HEK293 (cell line): ENCODE results near the gene EYS.
"Not testable (repeated sequence)": the region's sequence is repeated elsewhere in the genome, so short reads cannot be mapped to it uniquely, and the experiment has no call there.

Experiments used
- CTCF ChIA-PET: fragments of 350-600 bp; formaldehyde crosslinking; extraction: SDS; loops from one replicate; lab custom pipeline; 2021; ENCODE audit warnings: antibody characterized with exemption; lab: Yijun Ruan, JAX
- POLR2A ChIA-PET: fragments of 300-600 bp; formaldehyde crosslinking; extraction: SDS; loops from one replicate; lab custom pipeline; 2020; ENCODE audit warnings: antibody characterized with exemption, inconsistent platforms; lab: Yijun Ruan, JAX
- H3K27ac ChIP-seq: fragments of 200-500 bp; sonication (Bioruptor generic); 2 replicates; pipeline ENCODE4 v1.5.1; 2014; ENCODE audit warnings: low read depth, low read length, control low read depth, inconsistent platforms; ENCODE audit errors: extremely low read depth
- H3K36me3 ChIP-seq, 2 experiments: fragments of 200-500 bp in 1 of 2; sonication (Bioruptor generic) in 1 of 2; 1 replicate in 1 of 2; 2 replicates in 1 of 2; pipeline ENCODE4 v1.5.1; 2014 to 2017; ENCODE audit warnings: inconsistent platforms in 2 of 2, low read length in 2 of 2; ENCODE audit not compliant: control insufficient read depth in 2 of 2, insufficient read depth in 1 of 2
- H3K4me1 ChIP-seq: fragments of 200-500 bp; sonication (Bioruptor generic); 2 replicates; pipeline ENCODE4 v1.5.1; 2014; ENCODE audit warnings: mild to moderate bottlenecking, low read length, inconsistent platforms; ENCODE audit not compliant: control insufficient read depth, insufficient read depth
- H3K4me3 ChIP-seq: 2 replicates; pipeline ENCODE4 v1.5.1; 2011; ENCODE audit warnings: low read depth, mild to moderate bottlenecking, control low read depth, low read length, moderate library complexity
- H3K9me3 ChIP-seq: fragments of 200-500 bp; sonication (Bioruptor generic); 2 replicates; pipeline ENCODE4 v1.5.1; 2014; ENCODE audit warnings: low read depth, low read length, inconsistent platforms; ENCODE audit not compliant: control insufficient read depth, insufficient read depth
- AEBP2 ChIP-seq: fragments of 450-650 bp; formaldehyde crosslinking; IDR thresholded peaks from 2 replicates; pipeline ENCODE4 v1.5.1; 2016; ENCODE audit warnings: missing biosample characterization, missing genetic modification characterization, borderline replicate concordance
- GLI2 ChIP-seq: fragments of 450-650 bp; formaldehyde crosslinking; IDR thresholded peaks from 2 replicates; pipeline ENCODE4; 2017; ENCODE audit warnings: missing biosample characterization, missing genetic modification characterization, low read depth, borderline replicate concordance
- HOXA7 ChIP-seq: sonication (generic); formaldehyde crosslinking; IDR thresholded peaks from 2 replicates; pipeline ENCODE4 v1.8.1; 2022; ENCODE audit warnings: missing genetic modification reagents, borderline replicate concordance
- KLF16 ChIP-seq: fragments of 450-650 bp; formaldehyde crosslinking; IDR thresholded peaks from 2 replicates; pipeline ENCODE4 v1.5.1; 2017; ENCODE audit warnings: missing biosample characterization, missing genetic modification characterization
- KLF8 ChIP-seq: fragments of 450-650 bp; formaldehyde crosslinking; IDR thresholded peaks from 2 replicates; pipeline ENCODE4 v1.5.1; 2016; ENCODE audit warnings: missing biosample characterization, missing genetic modification characterization
- OSR2 ChIP-seq: fragments of 450-650 bp; formaldehyde crosslinking; IDR thresholded peaks from 2 replicates; pipeline ENCODE4 v1.5.1; 2016; ENCODE audit warnings: missing biosample characterization, missing genetic modification characterization
- SP2 ChIP-seq: fragments of 450-650 bp; formaldehyde crosslinking; IDR thresholded peaks from 2 replicates; pipeline ENCODE4 v1.5.1; 2016; ENCODE audit warnings: missing biosample characterization, missing genetic modification characterization
- SP7 ChIP-seq: fragments of 450-650 bp; formaldehyde crosslinking; IDR thresholded peaks from 2 replicates; pipeline ENCODE4 v1.5.1; 2016; ENCODE audit warnings: missing biosample characterization, missing genetic modification characterization
- ZBTB26 ChIP-seq: fragments of 450-650 bp; formaldehyde crosslinking; optimal IDR thresholded peaks from 2 replicates; pipeline ENCODE3; 2016; ENCODE audit warnings: missing biosample characterization, mild to moderate bottlenecking, missing genetic modification characterization
- ZBTB48 ChIP-seq: fragments of 450-650 bp; formaldehyde crosslinking; IDR thresholded peaks from 2 replicates; pipeline ENCODE4 v1.5.1; 2016; ENCODE audit warnings: missing biosample characterization, missing genetic modification characterization
- ZBTB49 ChIP-seq: fragments of 450-650 bp; formaldehyde crosslinking; IDR thresholded peaks from 2 replicates; pipeline ENCODE4 v1.5.1; 2016; ENCODE audit warnings: missing biosample characterization, missing genetic modification characterization, low read depth
- ZNF112 ChIP-seq: fragments of 450-650 bp; formaldehyde crosslinking; IDR thresholded peaks from 2 replicates; pipeline ENCODE4 v1.5.0; 2017; ENCODE audit warnings: missing biosample characterization, missing genetic modification characterization
- ZNF280C ChIP-seq: fragments of 450-650 bp; formaldehyde crosslinking; IDR thresholded peaks from 2 replicates; pipeline ENCODE4 v1.5.1; 2016; ENCODE audit warnings: missing biosample characterization, missing genetic modification characterization
- ZNF292 ChIP-seq: fragments of 450-650 bp; formaldehyde crosslinking; IDR thresholded peaks from 2 replicates; pipeline ENCODE4 v1.5.1; 2016; ENCODE audit warnings: low read depth, missing biosample characterization, missing genetic modification characterization, borderline replicate concordance
- ZNF37A ChIP-seq: fragments of 450-650 bp; IDR thresholded peaks from 2 replicates; pipeline ENCODE4 v1.5.1; 2018; ENCODE audit warnings: missing biosample characterization, missing genetic modification characterization
- ZNF423 ChIP-seq: fragments of 450-650 bp; formaldehyde crosslinking; IDR thresholded peaks from 2 replicates; pipeline ENCODE4 v1.5.1; 2016; ENCODE audit warnings: missing biosample characterization, missing genetic modification characterization
- ZNF433 ChIP-seq: fragments of 450-650 bp; formaldehyde crosslinking; IDR thresholded peaks from 2 replicates; pipeline ENCODE4 v1.5.1; 2016; ENCODE audit warnings: missing biosample characterization, missing genetic modification characterization, low read depth
- ZNF555 ChIP-seq: fragments of 450-650 bp; formaldehyde crosslinking; conservative IDR thresholded peaks from 2 replicates; pipeline ENCODE4 v1.5.1; 2017; ENCODE audit warnings: missing biosample characterization, mild to moderate bottlenecking, missing genetic modification characterization, inconsistent platforms
- ZNF580 ChIP-seq: fragments of 450-650 bp; formaldehyde crosslinking; IDR thresholded peaks from 2 replicates; pipeline ENCODE4 v1.5.1; 2016; ENCODE audit warnings: missing biosample characterization, missing genetic modification characterization
- ZNF610 ChIP-seq: fragments of 450-650 bp; formaldehyde crosslinking; IDR thresholded peaks from 2 replicates; pipeline ENCODE4 v1.5.1; 2016; ENCODE audit warnings: missing biosample characterization, missing genetic modification characterization, borderline replicate concordance
- ZNF654 ChIP-seq: fragments of 450-650 bp; formaldehyde crosslinking; IDR thresholded peaks from 2 replicates; pipeline ENCODE4 v1.5.1; 2016; ENCODE audit warnings: low read depth, missing biosample characterization, missing genetic modification characterization
- ZNF670 ChIP-seq: fragments of 450-650 bp; formaldehyde crosslinking; IDR thresholded peaks from 2 replicates; pipeline ENCODE4 v1.5.1; 2016; ENCODE audit warnings: missing biosample characterization, missing genetic modification characterization, low read depth
- ZNF692 ChIP-seq: fragments of 450-650 bp; formaldehyde crosslinking; IDR thresholded peaks from 2 replicates; pipeline ENCODE4 v1.5.1; 2016; ENCODE audit warnings: missing biosample characterization, missing genetic modification characterization
- ZNF792 ChIP-seq: fragments of 450-650 bp; formaldehyde crosslinking; IDR thresholded peaks from 2 replicates; pipeline ENCODE4 v1.5.1; 2016; ENCODE audit warnings: missing biosample characterization, missing genetic modification characterization
- ZSCAN18 ChIP-seq: fragments of 450-650 bp; formaldehyde crosslinking; IDR thresholded peaks from 2 replicates; pipeline ENCODE4 v1.5.1; 2016; ENCODE audit warnings: missing biosample characterization, missing genetic modification characterization

EYS gene

GRCh38 chr6:65004283-65004682, 702.7 kb downstream of the EYS start (continued):
- TF ChIP-seq ZBTB26 (tag by site-specific recombination) = no peak
- no peak for TF ChIP-seq GLI2
- no peak for TF ChIP-seq ZBTB49 (tag by site-specific recombination)
- TF ChIP-seq HOXA7 (CRISPR knock-in tag) = no peak
- TF ChIP-seq ZNF292 (tag by site-specific recombination) = no peak
- no peak for TF ChIP-seq SP7
- TF ChIP-seq KLF8 = no peak
- TF ChIP-seq ZNF280C (tag by site-specific recombination) = no peak
- no peak for TF ChIP-seq ZNF423 (tag by site-specific recombination)
- no peak for TF ChIP-seq ZNF654 (tag by site-specific recombination)
- no peak for TF ChIP-seq ZNF580 (tag by site-specific recombination)
- no peak for TF ChIP-seq SP2 (tag by site-specific recombination)
- no peak for TF ChIP-seq ZBTB48
- TF ChIP-seq, all 188 proteins: peak for 0

- CTCF ChIA-PET, H3K9me3 ChIP-seq, H3K4me1 ChIP-seq, H3K36me3 ChIP-seq, H3K27ac ChIP-seq, H3K4me3 ChIP-seq, POLR2A ChIA-PET: not testable (repeated sequence)
These were observed 704.1 kb downstream of the EYS start for GRCh38 chr6:65002882-65003281.

- POLR2A ChIA-PET = no interaction called here
- H3K4me1 ChIP-seq = no peaks in the 10 kb centered on the region
- H3K9me3 ChIP-seq = no peaks in the 10 kb centered on the region
- H3K27ac ChIP-seq = no peak overlapping the region
- CTCF ChIA-PET = no interaction called here
- H3K36me3 ChIP-seq = no peaks in the 10 kb centered on the region
- H3K4me3 ChIP-seq = no peak overlapping the region
- TF ChIP-seq ZNF792 (tag by site-specific recombination) (no peak), ZNF433 (tag by site-specific recombination) (no peak), OSR2 (tag by site-specific recombination) (no peak), AEBP2 (tag by site-specific recombination) (no peak), ZNF112 (tag by site-specific recombination) (no peak), ZNF37A (tag by site-specific recombination) (no peak), KLF16 (tag by site-specific recombination) (no peak), ZNF555 (tag by site-specific recombination) (no peak), ZNF692 (no peak), ZNF610 (tag by site-specific recombination) (no peak), ZSCAN18 (tag by site-specific recombination) (no peak), ZNF670 (tag by site-specific recombination) (no peak)
These were observed 706.2 kb downstream of the EYS start for GRCh38 chr6:65000815-65001214.
